ENCODE data around the gene WDR41.

WDR41 gene

GRCh38 chr5:77443670-77444069, 48.4 kb downstream of the WDR41 start:
- DNase-seq: no peak

DNA sequence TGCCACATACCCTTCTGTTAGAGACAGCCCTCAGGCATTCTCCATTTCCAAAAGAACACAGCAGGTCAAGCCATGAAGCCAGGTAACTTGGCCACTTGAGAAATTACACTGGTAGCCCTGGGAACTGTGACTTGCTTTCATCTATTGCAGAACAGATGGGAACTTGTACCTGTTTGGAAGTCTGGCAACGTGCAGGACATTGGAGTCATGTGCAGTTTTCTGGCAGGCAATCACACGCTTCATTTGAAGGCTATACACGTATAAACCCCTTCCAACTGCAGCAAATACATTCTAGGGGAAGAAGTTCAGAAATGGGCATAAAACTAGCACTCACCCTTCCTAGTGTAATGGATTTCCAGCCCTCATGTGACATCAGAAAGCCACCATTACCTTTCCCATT, 54.0 kb downstream of the WDR41 start:
- no peak for DNase-seq

GRCh38 chr5:77437194-77437593, 54.9 kb downstream of the WDR41 start:
- no peak for DNase-seq

GRCh38 chr5:77431719-77432118, 60.4 kb downstream of the WDR41 start:
- DNase-seq: no peak

DNA sequence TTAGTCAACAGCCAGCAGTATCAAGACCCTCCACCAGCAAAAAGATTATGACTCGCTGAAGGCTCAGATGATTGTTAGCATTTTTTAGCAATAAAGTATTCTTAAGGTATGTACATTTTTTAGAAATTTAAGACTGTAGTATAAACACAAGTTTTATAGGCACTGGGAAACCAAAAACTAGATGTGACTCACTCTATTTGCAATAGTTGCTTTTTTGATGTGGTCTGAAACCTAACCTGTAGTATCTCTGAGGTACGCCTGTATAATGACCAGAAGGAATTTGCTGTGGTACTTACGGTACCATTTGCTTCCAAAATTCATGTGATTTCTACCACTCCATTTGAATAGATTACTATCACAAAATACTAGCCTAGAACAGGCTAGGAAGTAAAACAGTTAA, 60.8 kb downstream of the WDR41 start:
- no peak for DNase-seq

GRCh38 chr5:77430726-77431125, 61.4 kb downstream of the WDR41 start:
- no peak for DNase-seq

GRCh38 chr5:77428526-77428925, 63.6 kb downstream of the WDR41 start:
- DNase-seq: no peak

DNA sequence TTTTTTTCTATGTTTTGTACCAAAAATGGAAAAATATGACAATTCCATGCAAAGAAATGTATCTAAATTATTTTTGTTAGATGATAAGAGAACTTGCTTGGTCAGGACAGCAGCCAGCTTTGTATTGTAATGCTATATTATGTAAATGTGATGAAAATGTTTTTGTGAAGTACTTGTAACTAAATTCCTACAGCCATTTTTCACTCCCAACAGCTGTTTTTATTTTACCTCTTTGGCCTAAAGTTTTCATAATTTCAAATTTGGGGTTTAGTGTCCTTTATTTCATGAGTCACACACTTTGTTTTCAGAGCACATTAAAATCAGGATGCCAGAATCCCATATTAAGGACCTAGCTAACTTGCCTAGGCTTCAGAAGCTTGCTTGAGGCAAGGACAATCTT, 64.1 kb downstream of the WDR41 start:
- DNase-seq: no peak

- no peak for DNase-seq
Observed at GRCh38 chr5:77426670-77427069, 65.4 kb downstream of the WDR41 start.

DNA sequence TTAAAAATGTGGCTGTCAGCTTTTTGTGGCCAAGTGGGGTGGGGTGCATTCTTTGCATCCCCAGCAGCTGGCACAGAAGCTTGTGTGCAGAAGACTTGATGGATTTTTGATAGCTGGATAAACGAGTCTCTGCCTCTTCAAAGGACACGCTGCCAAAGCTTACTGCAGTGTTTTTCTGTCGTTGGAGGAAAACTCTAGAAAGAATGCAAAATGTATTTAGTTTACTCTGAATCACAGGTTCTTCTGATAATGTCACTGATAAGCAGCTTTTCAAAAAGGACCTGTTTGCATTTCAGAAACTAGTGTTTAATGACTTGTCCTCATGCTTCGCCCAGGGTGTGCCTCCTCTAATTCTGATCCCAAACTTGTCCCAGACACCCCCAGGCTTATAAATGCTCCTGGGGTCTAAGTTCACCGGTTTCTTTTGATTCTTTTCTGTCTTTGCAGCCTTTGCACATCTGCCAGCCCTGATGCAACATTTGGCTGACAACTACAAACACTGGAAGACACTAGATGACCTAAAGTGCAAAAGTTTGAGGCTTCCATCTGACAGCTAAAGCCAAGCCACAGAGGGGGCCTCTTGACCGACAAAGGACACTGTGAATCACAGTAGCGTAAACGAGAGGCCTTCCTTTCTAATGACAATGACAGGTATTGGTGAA, 66.0 kb downstream of the WDR41 start:
- DNase-seq: no peak

GRCh38 chr5:77425420-77425819, 66.7 kb downstream of the WDR41 start:
- no peak for DNase-seq

GRCh38 chr5:77424921-77425320, 67.2 kb downstream of the WDR41 start:
- DNase-seq: no peak

DNA sequence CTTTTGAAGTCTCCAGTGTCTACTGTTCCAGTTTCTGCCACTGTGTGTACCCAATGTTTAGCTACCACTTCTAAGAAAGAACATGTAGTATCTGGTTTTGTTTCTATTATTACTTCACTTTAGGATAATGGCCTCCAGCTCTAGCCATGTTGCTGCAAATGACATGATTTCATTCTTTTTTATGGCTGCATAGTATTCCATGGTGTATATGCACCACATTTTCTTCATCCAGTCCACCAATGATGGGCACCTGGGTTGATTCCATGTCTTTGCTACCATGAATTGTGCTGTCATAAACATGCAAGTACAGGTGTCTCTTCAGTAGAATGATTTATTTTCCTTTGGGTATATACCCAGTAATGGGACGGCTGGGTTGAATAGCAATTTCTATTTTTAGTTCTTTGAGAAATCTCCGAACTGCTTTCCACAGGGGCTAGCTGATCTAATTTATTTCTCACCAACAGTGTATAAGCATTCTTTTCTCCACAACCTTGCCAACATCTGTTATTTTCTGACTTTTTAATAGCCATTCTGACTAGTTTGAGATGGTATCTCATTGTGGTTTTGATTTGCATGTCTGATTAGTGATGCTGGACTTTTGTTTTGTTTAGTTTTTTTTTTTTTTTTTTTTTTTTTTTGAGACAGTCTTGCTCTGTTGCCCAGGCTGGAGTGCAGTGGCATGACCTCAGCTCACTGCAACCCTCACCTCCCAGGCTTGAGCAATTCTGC, 68.9 kb downstream of the WDR41 start:
- DNase-seq: no peak

- no peak for DNase-seq
Observed at GRCh38 chr5:77420940-77421339, 71.2 kb downstream of the WDR41 start.

- DNase-seq: no peak
Observed at GRCh38 chr5:77419644-77420582, 72.2 kb downstream of the WDR41 start.

- no peak for DNase-seq
Observed at GRCh38 chr5:77418601-77419581, 73.2 kb downstream of the WDR41 start.

DNA sequence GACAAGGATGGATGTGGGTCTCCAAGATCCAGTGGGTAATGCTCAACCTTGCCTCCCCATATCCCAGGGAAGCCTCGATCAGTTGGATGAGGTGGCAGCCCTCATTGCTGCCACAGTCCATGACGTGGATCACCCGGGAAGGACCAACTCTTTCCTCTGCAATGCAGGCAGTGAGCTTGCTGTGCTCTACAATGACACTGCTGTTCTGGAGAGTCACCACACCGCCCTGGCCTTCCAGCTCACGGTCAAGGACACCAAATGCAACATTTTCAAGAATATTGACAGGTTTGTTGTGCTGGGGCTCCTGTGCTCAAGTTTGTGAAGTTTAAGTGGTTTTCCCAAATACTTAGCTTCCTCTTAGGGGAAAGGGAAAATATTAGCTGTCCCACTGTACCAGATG, 74.0 kb downstream of the WDR41 start:
- DNase-seq: no peak

GRCh38 chr5:77413049-77413448, 79.1 kb downstream of the WDR41 start:
- DNase-seq: no peak

DNA sequence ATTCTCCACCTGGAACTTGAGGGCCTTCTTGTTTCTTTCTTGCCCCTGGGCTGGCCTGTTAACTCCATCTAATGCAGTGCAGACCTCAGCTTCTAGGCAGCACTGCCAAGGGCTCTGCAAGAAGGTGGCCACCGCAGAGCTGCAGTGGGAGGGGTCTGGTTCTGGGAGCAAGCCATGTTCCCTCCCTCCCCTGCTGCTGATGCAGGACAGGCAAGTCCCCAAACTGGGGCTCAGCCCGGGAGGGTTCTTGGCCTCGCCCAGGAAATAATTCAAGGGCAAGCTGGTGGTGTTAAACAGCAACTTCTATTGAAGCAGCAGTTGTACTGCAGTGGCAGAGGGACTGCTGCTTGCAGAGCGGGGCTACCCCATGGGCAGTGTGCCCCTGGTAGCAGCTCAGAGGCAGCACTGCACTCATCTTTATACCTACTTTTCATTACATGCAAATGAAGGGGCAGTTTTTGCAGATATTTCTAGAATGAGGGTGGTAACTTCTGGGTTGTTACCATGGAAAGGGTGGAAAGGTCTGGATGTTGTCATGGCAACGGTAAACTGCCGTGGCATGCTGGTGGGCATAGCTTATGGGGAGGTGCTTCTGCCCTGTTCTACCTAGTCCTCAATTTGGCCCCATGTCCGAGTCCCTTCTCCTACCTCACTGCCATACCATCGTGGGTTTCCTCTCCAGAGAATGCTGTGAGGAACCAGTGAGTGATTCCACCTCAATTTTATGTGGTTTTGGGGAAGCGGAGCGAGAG, 82.1 kb downstream of the WDR41 start:
- DNase-seq: no peak

- no peak for DNase-seq
Observed at GRCh38 chr5:77407152-77407551, 85.0 kb downstream of the WDR41 start.

DNA sequence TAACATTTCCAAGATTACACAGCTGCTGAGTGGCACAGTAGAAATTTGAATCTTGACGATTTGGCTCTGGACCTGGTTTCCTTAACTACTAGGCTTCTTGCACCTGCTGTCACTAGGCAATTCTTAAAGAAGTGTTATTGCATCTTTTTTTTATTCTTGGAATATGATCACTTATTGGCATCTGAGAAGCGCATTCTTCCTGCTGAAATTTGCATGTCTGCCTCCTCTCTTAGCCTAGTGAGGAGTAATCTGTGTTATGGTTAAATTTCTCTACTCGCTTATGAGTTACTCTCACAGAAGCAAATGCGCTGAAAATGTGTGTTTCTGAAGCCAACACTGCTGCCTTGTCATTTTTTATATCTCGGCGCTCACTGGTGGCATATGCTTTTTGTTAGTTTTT, 89.3 kb downstream of the WDR41 start:
- DNase-seq: no peak

- no peak for DNase-seq
Observed at GRCh38 chr5:77400645-77401044, 91.5 kb downstream of the WDR41 start.

All from activated effector memory CD4-positive, alpha-beta T cell treated with anti-CD3 and anti-CD28 coated beads, Interleukin-2, amount 50 U/mL, for 16 hours (primary cell).